Mesenchymal stem cell (in vitro differentiated cells and primary cell): ENCODE data around the gene NACC2.

Experiments
- DNase-seq: peaks from one replicate; pipeline ENCODE4 v3.0.0-alpha.2; 2013
- H2AFZ ChIP-seq: one replicate; pipeline ENCODE4 v1.6.1; 2013; ENCODE audit warnings: low read depth, mild to moderate bottlenecking, control low read depth, inconsistent platforms, low read length, moderate library complexity
- H2AK5ac ChIP-seq: 2 replicates; pipeline ENCODE4 v1.6.1; 2013; ENCODE audit warnings: low read length, moderate library complexity, mild to moderate bottlenecking, inconsistent platforms; ENCODE audit not compliant: severe bottlenecking
- H2BK120ac ChIP-seq: one replicate; pipeline ENCODE4 v1.6.1; 2013; ENCODE audit warnings: low read depth, mild to moderate bottlenecking, inconsistent platforms, low read length, moderate library complexity
- H2BK12ac ChIP-seq, 2 experiments: one replicate each; pipeline ENCODE4 v1.6.1; 2013; ENCODE audit warnings: inconsistent platforms in 2 of 2, low read length in 2 of 2, mild to moderate bottlenecking in 2 of 2, moderate library complexity in 2 of 2, control low read depth in 1 of 2
- H2BK15ac ChIP-seq: one replicate; pipeline ENCODE4 v1.6.1; 2013; ENCODE audit warnings: mild to moderate bottlenecking, low read depth, inconsistent platforms; ENCODE audit not compliant: poor library complexity, severe bottlenecking
- H2BK5ac ChIP-seq: 2 replicates; pipeline ENCODE4 v1.6.1; 2013; ENCODE audit warnings: low read depth, mild to moderate bottlenecking, low read length, control low read depth, inconsistent platforms; ENCODE audit not compliant: poor library complexity, severe bottlenecking
- H3K14ac ChIP-seq, 2 experiments: one replicate each; pipeline ENCODE4 v1.6.1; 2013; ENCODE audit warnings: inconsistent platforms in 2 of 2, low read length in 2 of 2, control low read depth in 1 of 2, mild to moderate bottlenecking in 1 of 2, moderate library complexity in 1 of 2
- H3K18ac ChIP-seq, 2 experiments: one replicate each; pipeline ENCODE4 v1.6.1; 2013; ENCODE audit warnings: inconsistent platforms in 2 of 2, low read length in 2 of 2, control low read depth in 1 of 2, low read depth in 1 of 2, mild to moderate bottlenecking in 1 of 2
- H3K23ac ChIP-seq, 2 experiments: one replicate each; pipeline ENCODE4 v1.6.1; 2013; ENCODE audit warnings: inconsistent platforms in 2 of 2, low read length in 2 of 2, mild to moderate bottlenecking in 2 of 2, moderate library complexity in 2 of 2, control low read depth in 1 of 2
- H3K27ac ChIP-seq: 2 replicates; pipeline ENCODE4 v1.5.1; 2013; ENCODE audit warnings: mild to moderate bottlenecking, moderate library complexity, low read length, control low read depth, inconsistent platforms; ENCODE audit not compliant: poor library complexity, severe bottlenecking
- H3K27me3 ChIP-seq, 2 experiments: 2 replicates each; pipeline versions ENCODE4 v1.6.1 to v1.7.0; 2013; ENCODE audit warnings: low read length in 2 of 2, mild to moderate bottlenecking in 2 of 2, moderate library complexity in 2 of 2, control low read depth in 1 of 2, inconsistent platforms in 1 of 2; ENCODE audit not compliant: control insufficient read depth in 1 of 2, insufficient read depth in 1 of 2
- H3K36me3 ChIP-seq, 2 experiments: 2 replicates each; pipeline versions ENCODE4 v1.6.1 to v1.7.0; 2013; ENCODE audit warnings: low read length in 2 of 2, control low read depth in 1 of 2, inconsistent platforms in 1 of 2, low read depth in 1 of 2, mild to moderate bottlenecking in 1 of 2; ENCODE audit not compliant: insufficient read depth in 2 of 2, control insufficient read depth in 1 of 2
- H3K4ac ChIP-seq, 2 experiments: one replicate each; pipeline ENCODE4 v1.6.1; 2013; ENCODE audit warnings: inconsistent platforms in 2 of 2, low read length in 2 of 2, mild to moderate bottlenecking in 2 of 2, moderate library complexity in 2 of 2, control low read depth in 1 of 2, low read depth in 1 of 2
- H3K4me1 ChIP-seq: 2 replicates; pipeline ENCODE4 v1.6.1; 2013; ENCODE audit warnings: low read depth, low read length, control low read depth; ENCODE audit not compliant: control insufficient read depth, insufficient read depth
- H3K4me2 ChIP-seq: 2 replicates; pipeline ENCODE4 v1.6.1; 2013; ENCODE audit warnings: low read length, mild to moderate bottlenecking, inconsistent platforms; ENCODE audit not compliant: poor library complexity, severe bottlenecking
- H3K4me3 ChIP-seq, 2 experiments: 2 replicates each; pipeline versions ENCODE4 v1.5.1 to v1.7.0; 2013; ENCODE audit warnings: low read length in 2 of 2, mild to moderate bottlenecking in 2 of 2, control low read depth in 1 of 2, low read depth in 1 of 2; ENCODE audit not compliant: insufficient read depth in 1 of 2
- H3K79me1 ChIP-seq: replicated peaks from 2 replicates; pipeline ENCODE4 v1.6.1; 2013; ENCODE audit warnings: mild to moderate bottlenecking, control low read depth, low read length, inconsistent platforms; ENCODE audit not compliant: poor library complexity, severe bottlenecking
- H3K9ac ChIP-seq: 2 replicates; pipeline ENCODE4 v1.7.0; 2013; ENCODE audit warnings: mild to moderate bottlenecking, low read length, moderate library complexity
- H3K9me3 ChIP-seq: 2 replicates; pipeline ENCODE4 v1.7.0; 2013; ENCODE audit warnings: mild to moderate bottlenecking, low read length; ENCODE audit not compliant: control insufficient read depth
- H4K8ac ChIP-seq: one replicate; pipeline ENCODE4 v1.6.1; 2013; ENCODE audit warnings: inconsistent platforms, mild to moderate bottlenecking, low read length, moderate library complexity
- H4K91ac ChIP-seq: one replicate; pipeline ENCODE4 v1.6.1; 2013; ENCODE audit warnings: mild to moderate bottlenecking, low read length, inconsistent platforms
- WGBS: methylation state at CpG from one replicate; pipeline ENCODE4 v1.1.7; 2013; ENCODE audit warnings: mixed read lengths; 5-methylcytosine and 5-hydroxymethylcytosine counted together

NACC2 gene

GRCh38 chr9:136051453-136051836 is 43.6 kb downstream of the NACC2 start:
- Histone ChIP-seq H3K79me1 (peaks cover 39% of the 10 kb centered on the region), H2BK5ac (peak overlapping the region; percentile 75), H2BK12ac (peak overlapping the region; percentile 46 to 82), H3K4me2 (peak overlapping the region; percentile 88), H3K27ac (peak overlapping the region; percentile 98), H3K4me3 (peak overlapping the region; percentile 69 to 71), H3K36me3 (peaks cover 7 to 58% of the 10 kb centered on the region in 2 experiments), H3K27me3 (no peaks in the 10 kb centered on the region), H3K18ac (peak overlapping the region; percentile 89 to 92), H2AK5ac (no peak overlapping the region), H4K8ac (peak overlapping the region; percentile 86), H3K14ac (peak overlapping the region in 1 of 2 experiments; percentile 73), H4K91ac (peak overlapping the region; percentile 94), H2BK120ac (peak overlapping the region; percentile 96), H2BK15ac (peak overlapping the region; percentile 95), H3K4me1 (peaks cover 76% of the 10 kb centered on the region), H3K9ac (no peak overlapping the region), H3K9me3 (no peaks in the 10 kb centered on the region), H3K23ac (peak overlapping the region in 1 of 2 experiments; percentile 34), H2AFZ (no peak overlapping the region), H3K4ac (peak overlapping the region; percentile 89 to 90)
- 0% methylated on average over 14 of the region's 47 CpGs for WGBS
- DNase-seq, result peak; percentile 43

- H3K4me2 ChIP-seq, result peak overlapping the region; percentile 88
- H3K36me3 ChIP-seq, result peaks cover 7 to 58% of the 10 kb centered on the region in 2 experiments
- no peak overlapping the region for H3K9ac ChIP-seq
- peak overlapping the region; percentile 94 for H4K91ac ChIP-seq
- 6% methylated on average over 36 of the region's 55 CpGs for WGBS
- H3K4me3 ChIP-seq, result peak overlapping the region; percentile 69 to 71
- H3K14ac ChIP-seq, result peak overlapping the region; percentile 59 to 98
- peaks cover 40% of the 10 kb centered on the region for H3K79me1 ChIP-seq
- peak overlapping the region; percentile 96 for H2BK120ac ChIP-seq
- no peak overlapping the region for H3K23ac ChIP-seq
- peaks cover 74% of the 10 kb centered on the region for H3K4me1 ChIP-seq
- H3K27ac ChIP-seq, result peak overlapping the region; percentile 60
- H2AK5ac ChIP-seq, result no peak overlapping the region
- H2BK5ac ChIP-seq, result peak overlapping the region; percentile 75
- peak; percentile 53 for DNase-seq
- H2BK12ac ChIP-seq, result peak overlapping the region; percentile 21 to 86
- H4K8ac ChIP-seq, result peak overlapping the region; percentile 85
- H3K18ac ChIP-seq, result peak overlapping the region; percentile 89 to 92
- peak overlapping the region; percentile 95 for H2BK15ac ChIP-seq
- H3K4ac ChIP-seq, result peak overlapping the region; percentile 89 to 90
- no peak overlapping the region for H2AFZ ChIP-seq
- H3K9me3 ChIP-seq, result no peaks in the 10 kb centered on the region
- H3K27me3 ChIP-seq, result no peaks in the 10 kb centered on the region
These were observed 44.2 kb downstream of the NACC2 start for GRCh38 chr9:136050701-136051452.

- H3K4me1 ChIP-seq, result peaks cover 73% of the 10 kb centered on the region
- no peak overlapping the region for H2BK15ac ChIP-seq
- peaks cover 42% of the 10 kb centered on the region for H3K79me1 ChIP-seq
- H2BK120ac ChIP-seq, result peak overlapping the region; percentile 96
- peak overlapping the region in 1 of 2 experiments; percentile 69 for H3K4me3 ChIP-seq
- peak overlapping the region; percentile 89 to 92 for H3K18ac ChIP-seq
- H3K23ac ChIP-seq, result no peak overlapping the region
- no peak overlapping the region for H3K9ac ChIP-seq
- 59% methylated on average over 36 of the region's 36 CpGs for WGBS
- H3K9me3 ChIP-seq, result no peaks in the 10 kb centered on the region
- peak overlapping the region; percentile 88 for H3K4me2 ChIP-seq
- peak overlapping the region in 1 of 2 experiments; percentile 78 for H2BK12ac ChIP-seq
- no peak overlapping the region for H3K27ac ChIP-seq
- peak overlapping the region; percentile 3 for H4K91ac ChIP-seq
- peak overlapping the region in 1 of 2 experiments; percentile 89 for H3K4ac ChIP-seq
- DNase-seq, result peak; percentile 24
- H3K36me3 ChIP-seq, result peaks cover 7 to 62% of the 10 kb centered on the region in 2 experiments
- no peak overlapping the region for H2AFZ ChIP-seq
- no peak overlapping the region for H2BK5ac ChIP-seq
- H3K14ac ChIP-seq, result peak overlapping the region in 1 of 2 experiments; percentile 72
- no peaks in the 10 kb centered on the region for H3K27me3 ChIP-seq
- H2AK5ac ChIP-seq, result no peak overlapping the region
- H4K8ac ChIP-seq, result peak overlapping the region; percentile 29
These were observed 44.8 kb downstream of the NACC2 start for GRCh38 chr9:136050266-136050700.

GRCh38 chr9:136049491-136050265 is 45.4 kb downstream of the NACC2 start:
- no peak overlapping the region for H3K4me3 ChIP-seq
- H3K18ac ChIP-seq, result peak overlapping the region in 1 of 2 experiments; percentile 89
- WGBS, result 97% methylated on average over 65 of the region's 65 CpGs

More at GRCh38 chr9:136049491-136050265, 45.4 kb downstream of the NACC2 start:
- Histone ChIP-seq H3K14ac (peak overlapping the region in 1 of 2 experiments; percentile 30), H3K4me2 (no peak overlapping the region), H3K23ac (no peak overlapping the region), H3K79me1 (peaks cover 42% of the 10 kb centered on the region), H3K9me3 (no peaks in the 10 kb centered on the region), H2AFZ (no peak overlapping the region), H2AK5ac (no peak overlapping the region), H3K4me1 (peaks cover 72% of the 10 kb centered on the region), H2BK120ac (no peak overlapping the region), H3K9ac (no peak overlapping the region), H3K36me3 (peaks cover 7 to 68% of the 10 kb centered on the region in 2 experiments), H2BK5ac (no peak overlapping the region), H2BK12ac (peak overlapping the region in 1 of 2 experiments; percentile 78), H3K27ac (no peak overlapping the region), H3K27me3 (no peaks in the 10 kb centered on the region), H4K91ac (peak overlapping the region; percentile 52), H4K8ac (no peak overlapping the region), H3K4ac (peak overlapping the region in 1 of 2 experiments; percentile 89), H2BK15ac (no peak overlapping the region)
- DNase-seq, result no peak
